ENCODE measurements around the gene RNF207.

The RNF207 gene

DNA sequence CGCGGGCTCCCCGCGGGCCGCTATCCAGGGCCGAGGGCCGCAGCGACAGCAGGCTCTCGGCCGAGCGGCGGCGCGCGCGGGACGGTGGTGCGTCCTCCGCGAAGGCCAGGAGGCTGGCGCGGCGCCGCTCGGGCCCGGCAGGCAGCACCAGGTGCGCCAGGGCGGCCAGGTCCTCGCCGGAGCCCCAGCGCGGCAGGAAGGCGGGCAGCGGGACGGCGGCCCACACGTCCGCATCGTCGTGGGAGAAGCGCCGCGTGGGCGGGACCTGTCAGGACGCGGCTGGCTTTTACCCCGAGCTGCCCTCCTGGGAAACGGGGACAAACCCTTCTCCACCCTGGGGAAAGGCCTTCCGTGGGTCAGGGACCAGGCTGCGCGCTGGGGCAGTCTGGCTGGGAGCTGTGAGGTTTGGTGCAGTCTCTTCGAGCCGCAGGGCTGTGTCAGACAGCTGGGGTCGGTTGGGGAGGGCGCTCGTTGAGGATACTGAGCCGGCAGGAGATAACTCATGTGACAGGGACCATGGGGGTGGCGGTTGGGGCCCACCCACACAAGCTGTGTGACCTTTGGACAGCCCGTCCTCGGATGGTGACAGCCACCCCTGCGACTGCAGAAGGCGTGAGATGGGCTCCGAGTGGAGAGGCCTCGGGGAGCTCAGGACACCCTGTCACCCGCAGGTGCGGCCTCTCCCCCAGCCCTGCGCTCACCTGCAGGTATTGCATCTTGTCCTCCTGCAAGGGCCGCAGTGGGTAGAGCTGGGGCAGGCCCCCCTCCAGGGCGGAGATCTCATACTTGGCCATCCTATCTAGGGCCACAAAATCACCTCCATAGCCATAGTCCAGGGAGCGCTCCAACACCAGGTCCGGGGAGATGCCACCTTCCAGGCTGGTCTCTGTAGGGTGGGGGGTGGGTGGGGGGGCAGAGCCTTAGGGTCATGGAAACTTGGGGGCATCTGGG lies 44.1 kb downstream of the RNF207 start:
- no peak for DNase-seq

DNA sequence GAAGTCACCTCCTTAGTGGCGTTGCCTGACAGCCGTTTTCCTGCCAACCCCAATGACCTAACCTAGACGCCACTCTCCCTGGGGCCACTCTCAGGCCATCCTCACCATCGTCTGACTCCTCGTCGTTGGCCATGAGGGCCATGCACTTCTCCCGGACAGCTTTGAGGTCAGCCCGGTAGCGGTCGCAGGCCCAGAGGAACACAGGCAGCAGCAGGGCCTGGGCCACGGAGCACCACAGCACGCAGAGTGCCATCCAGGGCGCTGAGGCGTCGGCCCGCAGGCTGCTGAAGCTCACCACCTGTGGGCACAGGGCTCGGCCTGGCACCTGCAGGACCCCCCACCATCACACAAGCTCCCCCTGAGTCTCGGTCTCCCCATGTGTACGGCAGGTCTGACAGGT lies 45.3 kb downstream of the RNF207 start:
- no peak for DNase-seq

DNA sequence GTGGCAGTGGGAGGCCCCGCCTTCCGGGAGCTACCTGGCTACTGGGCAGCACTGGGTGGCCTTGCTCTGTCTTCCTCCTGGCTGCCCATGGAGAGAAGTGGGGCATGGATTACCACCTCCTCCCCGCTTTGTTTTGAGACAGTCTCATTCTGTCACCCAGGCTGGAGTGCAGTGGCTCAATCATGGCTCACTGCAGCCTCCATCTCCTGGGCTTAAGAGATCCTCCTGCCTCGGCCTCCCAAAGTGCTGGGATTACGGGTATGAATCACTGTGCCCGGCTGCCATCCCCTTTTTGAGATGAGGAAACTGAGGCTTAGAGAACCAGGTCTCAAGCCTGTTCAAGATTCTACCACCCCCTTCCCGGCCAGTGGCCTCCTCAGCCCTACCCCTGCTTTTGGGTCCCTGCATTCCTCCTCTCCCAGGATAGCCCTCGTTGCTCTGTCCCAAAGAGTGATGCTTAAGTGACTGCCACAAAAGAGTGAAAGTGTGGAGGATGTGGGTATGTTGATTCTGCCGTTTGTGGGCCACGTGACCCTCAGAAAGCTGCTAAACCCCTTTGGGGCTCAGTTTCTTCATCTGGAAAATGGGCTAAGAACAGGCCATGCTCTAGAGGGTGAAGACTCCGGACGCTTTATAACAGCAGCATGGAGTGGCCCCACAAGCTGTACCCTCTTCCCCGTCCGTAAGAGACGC lies 45.9 kb downstream of the RNF207 start:
- no peak for DNase-seq

DNA sequence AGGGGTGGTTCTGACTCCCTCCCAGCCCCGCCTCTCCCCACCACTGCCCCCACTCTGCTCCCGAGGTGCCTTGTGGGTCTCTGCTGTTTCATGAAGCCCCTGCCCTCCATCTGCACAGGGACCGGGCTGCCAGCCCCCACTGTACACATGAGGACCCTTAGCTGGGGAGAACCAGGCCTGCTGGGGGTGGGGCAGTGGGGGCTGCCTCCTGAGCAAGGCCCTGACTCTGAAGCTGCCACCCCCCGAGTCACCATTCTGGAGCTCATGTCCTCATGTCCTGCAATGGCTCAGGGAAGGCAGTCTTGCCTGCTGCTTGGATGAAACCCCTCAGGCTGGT lies 46.4 kb downstream of the RNF207 start:
- DNase-seq, result no peak

DNA sequence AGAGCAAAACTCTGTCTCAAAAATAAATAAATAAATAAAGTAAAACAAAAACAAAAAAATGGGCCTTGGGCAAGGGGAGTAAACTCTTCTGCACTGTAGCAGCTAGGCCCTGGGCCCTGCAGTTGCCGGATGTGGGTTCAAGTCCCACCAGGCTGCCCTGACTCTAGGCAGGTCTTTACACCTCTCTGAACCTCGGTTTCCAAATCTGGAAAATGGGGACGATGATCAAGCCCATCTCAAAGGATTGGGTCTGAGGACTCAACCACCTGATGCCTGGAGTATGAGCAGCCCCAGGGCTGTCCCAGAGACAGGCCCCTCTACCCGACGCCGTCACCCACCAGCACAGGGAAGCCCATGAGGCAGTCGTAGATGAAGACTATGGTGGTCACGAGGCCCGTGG lies 47.5 kb downstream of the RNF207 start:
- no peak for DNase-seq

DNA sequence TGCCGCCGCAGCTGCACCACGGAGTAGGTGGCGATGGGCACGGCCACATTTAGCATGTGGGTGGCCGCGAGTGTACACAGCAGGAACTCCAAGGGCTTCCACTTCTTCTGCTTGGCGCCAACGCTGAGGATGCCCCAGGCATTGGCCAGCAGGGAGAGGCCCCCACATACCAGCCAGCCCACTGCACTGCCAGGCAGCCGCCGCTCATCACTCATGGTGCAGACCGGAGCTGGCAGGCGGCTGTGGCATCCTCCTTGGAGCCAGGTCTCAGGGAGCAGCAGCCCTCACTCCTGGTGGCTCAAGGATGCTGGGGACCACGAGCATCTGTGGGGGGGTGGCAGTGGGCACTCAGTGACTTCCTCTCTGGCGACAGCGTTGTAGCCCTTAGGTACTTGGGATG lies 48.8 kb downstream of the RNF207 start:
- no peak for DNase-seq

DNA sequence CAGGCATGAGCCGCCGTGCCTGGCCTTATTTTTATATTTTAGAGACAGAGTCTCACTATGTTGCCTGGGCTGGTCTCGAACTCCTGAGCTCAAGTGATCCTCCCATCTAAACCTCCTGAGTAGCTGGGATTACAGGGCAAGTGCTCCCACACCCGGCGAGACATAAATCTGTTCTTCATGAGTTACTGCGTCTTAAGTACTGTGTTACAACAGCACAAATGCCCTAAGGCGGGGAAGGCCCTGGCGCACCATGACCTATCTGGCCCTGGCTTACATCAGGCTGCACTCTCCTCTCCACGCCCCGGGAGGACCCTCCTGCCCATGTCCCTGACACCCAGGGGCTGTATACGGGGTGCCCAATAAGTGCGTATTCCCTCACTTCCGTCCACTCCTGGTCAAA lies 50.7 kb downstream of the RNF207 start:
- DNase-seq, result no peak

DNA sequence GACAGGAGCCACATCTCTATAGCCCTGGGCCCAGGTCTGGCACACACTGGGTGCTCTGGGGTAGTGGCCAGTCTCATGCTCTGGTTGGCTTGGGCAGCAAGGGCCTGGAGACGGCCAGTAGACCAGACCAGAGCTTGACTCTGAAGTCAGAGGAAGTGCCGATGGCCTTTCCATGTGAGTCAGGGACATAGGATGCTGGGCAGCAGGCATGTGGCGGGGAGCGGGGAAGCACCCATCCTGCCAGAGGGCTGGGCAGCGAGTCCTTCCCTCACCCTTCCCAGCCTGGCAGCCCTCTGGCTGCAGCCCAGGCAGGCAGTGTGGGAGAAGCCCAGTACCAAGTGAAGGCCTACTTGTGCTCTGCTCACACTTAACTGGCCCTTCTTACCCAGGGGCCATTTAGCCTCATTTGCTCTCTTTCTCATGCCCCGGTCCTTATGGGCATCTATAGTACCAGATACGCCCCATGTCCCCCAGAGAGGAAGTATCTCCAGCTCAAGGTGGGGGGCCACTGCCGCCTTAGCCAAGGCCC lies 51.7 kb downstream of the RNF207 start:
- no peak for DNase-seq

DNA sequence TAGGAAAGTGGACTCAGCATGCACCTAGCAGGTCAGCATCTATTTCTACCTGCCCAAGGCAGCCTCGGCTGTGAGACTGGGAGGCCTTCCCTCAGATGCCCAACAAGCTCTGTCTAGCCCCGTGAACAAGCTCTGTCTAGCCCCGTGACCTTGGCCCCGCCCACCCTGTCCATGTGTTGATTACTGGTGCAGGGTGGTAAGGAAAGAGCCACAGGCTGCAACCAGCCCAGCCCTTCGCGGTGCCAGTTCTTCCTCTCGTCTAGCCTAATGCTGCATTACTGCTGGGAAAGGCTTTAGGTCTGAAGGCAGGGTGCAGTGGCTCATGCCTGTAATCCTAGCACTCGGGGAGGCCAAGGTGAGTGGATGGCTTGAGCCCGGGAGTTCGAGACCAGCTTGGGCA lies 52.8 kb downstream of the RNF207 start:
- no peak for DNase-seq

DNA sequence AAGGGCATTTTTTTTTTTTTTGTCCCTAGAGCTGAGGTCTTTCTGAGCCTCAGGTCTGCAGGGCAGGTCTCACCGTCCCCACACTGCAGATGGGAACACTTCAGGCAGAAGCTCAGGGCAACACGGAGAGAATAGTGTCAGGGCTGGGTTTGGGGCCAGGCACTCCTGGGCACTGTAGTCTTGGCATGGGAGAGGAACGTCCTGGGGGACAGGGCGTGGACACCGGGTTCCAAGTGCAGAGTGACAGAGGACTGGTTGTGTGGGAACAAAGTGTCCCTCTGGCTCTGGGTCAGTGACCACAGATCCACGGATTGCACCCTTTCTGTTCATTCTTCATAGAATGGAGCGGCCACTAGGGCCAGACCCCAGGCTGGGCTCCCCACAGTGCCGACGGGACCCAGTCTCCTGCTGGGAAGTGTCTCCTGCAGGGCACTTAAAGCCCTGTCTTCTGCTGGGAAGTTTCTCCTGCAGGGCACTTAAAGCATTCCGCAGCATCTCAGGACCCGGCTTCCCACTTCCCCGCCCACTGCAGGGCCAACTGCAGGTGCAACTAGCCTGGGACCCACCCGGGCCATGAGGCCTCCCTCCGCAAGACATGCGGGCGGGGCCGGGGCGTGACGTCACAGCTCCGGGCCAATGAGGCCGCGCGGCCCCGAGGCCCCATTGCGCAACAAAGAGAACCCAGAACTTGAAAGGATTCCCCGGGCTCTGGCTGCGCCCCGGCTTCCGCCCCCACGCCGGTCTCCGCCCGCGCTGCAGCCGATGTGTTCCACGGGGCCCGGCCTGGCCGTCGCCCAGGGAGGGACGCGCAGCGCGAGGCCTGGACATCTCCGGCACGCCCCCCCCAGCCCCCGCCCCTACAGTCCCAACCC lies 53.8 kb downstream of the RNF207 start:
- DNase-seq, result peak; percentile 74

DNA sequence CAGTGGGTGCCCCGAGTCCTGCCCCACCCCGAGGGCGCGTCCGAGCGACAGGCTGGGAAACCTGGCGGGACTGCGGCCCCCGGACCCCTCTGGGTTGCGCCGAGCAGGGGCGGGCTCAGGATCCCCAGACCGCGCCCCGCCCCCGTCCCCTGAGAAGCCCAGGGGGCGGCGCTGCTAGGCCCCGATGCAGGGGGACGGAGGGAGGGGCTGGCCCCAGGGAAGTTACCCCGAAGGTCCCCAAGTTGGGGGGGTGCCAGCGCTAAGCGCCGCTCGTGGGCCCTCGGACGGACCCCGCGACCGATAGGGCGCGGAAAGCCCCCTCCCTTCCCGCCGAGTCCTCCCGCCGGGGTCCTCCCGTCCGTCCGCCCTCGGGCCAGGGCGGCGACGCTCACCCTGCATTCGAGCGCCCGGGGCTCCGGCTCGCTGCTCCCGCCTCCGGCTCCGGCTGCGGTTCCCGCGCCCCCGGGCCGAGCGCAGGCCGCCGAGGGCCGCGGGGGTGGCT lies 54.6 kb downstream of the RNF207 start:
- no peak for DNase-seq

DNA sequence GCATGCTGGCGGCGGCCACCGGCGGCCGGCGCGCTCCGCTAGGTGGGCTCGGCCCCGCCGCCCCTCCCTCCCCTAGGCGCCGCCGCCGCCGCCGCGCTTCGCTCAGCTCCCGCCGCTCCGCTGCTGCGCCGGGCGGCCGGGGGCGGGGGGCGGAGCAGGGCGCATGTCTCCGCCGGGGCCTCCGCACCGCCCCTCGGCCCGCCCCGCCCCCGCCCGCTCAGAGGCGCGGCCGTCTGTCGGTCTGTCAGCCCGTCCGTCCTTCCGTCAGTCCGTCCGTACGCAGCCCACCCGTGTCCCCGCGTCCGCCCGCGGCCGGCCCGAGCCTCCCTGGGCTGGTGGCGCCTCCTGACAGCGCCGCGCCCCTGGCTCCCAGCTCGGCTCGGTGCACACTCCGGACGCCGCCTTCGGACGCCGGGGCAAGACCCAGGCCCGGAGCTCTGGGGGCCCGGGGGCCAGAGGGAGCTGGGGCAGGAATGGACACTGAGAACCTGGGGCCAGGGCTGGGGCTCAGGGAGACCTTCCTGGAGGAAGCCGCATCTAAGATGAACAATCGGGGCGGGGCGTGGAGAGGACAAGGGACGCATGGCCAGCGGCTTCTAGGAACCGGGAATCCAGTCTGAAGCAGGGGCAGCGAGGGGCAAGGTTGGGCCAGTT lies 55.2 kb downstream of the RNF207 start, which contains the start of gene GPR153:
Gene GPR153, minus strand, starts transcription at position 138 of the 654 bp plus-strand sequence. CDS start 6,193 bp downstream, outside the sequence.
- peak; percentile 51 for DNase-seq

DNA sequence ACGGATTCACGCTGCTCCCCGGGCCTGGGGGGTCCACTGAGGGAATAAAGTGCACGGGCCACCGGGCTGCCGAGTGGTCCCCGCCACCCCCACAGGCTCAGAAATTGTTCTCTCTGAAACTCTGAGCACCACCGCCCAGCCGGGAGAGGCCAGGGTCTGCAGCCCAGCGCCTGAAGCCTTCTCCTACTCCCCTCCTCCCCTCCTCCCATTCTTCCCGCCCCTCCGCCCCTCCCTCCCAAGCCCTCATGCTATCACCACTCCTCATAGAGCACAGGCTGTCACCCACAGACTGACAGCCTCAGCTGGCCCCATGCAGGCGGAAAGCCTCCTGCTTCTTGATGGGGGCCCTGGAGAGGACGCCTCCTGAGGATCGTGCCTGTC lies 55.7 kb downstream of the RNF207 start:
- no peak for DNase-seq

DNA sequence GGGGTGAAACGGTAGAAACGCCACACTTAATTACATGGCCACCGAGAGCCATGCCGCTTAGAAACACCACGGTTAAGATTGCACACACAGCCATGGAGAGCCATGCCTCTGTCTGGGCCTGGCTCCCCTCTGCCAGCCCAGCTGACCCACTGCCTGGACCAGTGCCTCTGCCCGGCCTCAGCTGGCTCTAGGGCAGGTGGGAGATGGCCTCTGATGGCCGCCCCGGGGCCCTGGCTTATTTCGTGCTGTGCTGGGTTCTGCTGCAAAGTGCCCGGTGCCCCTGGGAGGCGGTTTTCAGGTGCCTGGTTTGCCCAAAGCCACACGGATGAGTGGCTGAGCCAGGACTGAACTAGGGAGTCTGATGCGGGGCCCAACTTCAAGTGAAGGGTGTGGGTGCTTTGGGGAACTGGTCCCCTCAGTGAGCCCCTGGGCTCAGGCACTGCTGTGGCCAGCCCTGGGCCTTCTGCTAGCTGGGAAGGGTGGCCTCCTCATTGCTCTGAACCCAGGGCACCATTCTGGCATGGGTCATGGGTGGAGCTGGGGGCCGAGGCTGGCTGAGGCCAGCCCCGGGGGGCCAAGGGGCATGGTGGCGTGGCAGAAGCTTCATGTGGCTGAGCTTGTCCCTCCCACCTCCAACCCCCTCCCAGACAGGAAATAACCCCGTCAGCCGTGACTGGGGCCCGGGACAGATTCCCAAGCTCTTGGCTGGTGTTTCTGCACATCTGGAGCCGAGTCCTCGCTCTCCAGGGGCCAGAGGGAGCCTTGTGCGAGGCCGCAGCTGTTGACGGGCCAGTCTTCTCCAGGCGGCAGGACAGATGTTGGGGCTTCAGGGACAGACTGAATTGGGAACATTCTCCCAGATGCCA lies 56.9 kb downstream of the RNF207 start:
- no peak for DNase-seq

DNA sequence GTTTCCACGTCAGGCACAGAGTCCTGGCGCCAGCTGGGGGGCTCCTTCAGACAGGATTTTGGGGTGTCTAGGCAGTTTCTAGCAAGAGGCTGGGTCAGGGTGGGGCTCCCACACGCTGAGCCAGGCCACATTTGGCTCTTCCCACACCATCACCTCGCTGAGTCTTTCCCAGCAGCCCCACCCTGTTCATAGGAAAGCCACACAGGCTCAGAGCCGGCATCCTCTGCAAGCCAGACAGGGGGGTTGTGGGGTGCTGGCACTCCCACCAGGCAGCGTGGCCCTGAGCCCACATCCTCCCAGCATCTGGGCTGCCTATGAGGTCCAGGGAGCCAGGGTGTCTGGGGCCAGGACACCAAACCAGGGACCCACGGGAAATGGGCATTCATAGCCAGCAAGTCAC lies 57.8 kb downstream of the RNF207 start:
- DNase-seq, result no peak

DNA sequence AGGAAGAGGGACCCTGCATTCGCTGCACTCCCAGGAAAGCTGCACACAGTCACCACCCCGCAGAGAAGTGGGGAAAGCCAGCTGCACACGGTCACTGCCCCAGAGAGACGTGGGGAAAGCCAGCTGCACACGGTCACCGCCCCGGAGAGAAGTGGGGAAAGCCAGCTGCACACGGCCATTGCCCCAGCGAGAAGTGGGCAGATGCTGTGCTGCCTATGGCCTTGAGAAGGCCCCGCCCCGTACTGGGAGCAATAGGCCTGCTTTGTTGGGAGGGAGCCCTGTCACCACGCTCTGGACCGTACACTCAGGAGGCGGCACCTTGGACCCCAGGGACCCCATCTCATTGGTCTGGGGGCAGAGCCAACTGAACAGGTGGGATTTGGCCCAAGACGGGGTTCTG lies 59.2 kb downstream of the RNF207 start:
- no peak for DNase-seq

DNA sequence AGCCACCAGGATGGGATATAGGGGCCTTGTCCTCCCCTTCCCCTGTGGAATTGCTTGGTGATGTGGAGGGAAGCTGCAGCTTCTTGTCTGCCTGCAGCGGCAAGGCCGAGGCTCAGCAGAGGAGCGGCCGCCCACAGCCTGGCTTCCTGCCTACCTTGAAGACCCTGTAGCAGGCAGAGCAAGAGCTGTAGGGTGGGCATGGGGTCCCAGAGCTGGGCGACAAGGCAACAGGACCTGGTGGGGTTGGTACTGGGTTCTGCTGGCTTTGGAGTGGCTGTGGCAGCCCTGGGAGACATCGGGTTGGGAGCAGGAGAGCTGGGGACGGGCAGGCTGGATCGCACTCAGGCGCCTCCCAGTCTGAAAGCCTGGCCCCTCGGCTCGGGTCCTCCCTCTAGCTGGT lies 60.7 kb downstream of the RNF207 start:
- no peak for DNase-seq

DNA sequence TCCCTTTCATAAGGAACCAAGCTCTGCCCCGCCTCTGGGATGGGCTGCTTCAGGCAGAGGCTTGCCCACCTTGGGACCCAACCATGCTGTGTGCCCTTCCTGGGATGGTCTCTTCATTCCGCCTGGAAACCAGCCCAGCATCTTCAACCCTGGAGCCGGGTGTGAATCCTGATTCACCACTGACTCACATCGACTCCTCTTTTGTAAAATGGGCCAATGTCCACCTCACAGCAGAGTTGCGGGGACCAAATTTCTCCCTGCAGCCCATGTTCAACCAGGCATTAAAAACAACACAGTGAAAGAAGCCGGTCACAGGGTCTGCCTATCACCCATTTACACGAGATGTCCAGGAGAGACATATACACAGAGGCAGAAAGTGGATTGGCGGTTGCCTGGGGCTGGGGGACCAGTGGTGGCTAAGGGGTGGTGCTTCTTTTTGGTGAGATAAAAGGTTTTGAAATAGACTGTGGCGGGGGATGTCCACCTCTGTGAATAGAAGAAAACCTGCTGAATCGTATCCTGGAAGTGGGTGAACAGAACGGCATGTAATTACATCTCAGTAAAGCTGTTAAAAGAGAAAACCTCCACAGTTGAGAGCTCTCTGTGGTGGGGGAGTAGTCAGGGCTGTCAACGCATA lies 61.9 kb downstream of the RNF207 start:
- no peak for DNase-seq

DNA sequence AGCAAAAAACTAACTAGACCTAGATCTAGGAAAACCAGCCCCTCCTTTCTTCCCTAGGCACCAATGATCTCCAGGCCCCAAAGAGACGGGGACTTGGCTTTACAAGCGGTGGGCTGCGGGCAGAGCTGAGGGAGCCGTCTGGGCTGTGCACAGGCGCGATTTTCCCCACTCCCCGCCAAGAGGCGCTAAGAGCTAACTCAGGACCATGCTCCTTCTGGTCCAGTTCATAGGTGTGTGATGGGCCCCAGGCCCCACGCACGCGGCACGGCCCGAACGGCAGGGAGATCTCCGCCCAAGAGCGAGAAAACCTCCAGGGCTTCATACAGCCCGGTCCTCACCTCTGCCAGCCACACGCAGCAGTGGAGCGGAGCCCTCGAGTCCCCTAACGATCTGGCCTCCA lies 62.5 kb downstream of the RNF207 start:
- no peak for DNase-seq

DNA sequence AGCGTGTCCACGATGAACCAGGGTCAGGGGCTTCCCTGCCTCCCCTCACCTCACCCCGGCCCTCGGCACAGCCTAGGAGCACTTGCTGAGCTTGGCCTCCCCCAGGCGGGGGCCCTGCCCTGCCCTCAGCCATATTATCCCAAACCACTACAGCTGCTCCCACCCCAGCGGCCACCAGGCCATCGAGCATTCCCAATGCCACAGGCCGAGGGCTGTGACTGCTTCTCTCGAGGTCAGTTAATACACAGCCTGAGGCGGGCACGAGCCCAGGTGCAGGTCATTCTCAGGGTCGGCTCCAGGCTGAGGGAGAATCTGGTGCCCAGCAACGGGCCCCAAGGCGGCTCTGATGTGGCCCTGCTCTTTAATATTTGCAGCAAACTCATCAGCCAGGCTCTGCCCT lies 63.4 kb downstream of the RNF207 start:
- no peak for DNase-seq

All from activated CD4-positive, CD25-positive, alpha-beta regulatory T cell treated with anti-CD3 and anti-CD28 coated beads, Interleukin-2, amount 50 U/mL, for 72 hours (primary cell).